Endodermal cell (in vitro differentiated cells): ENCODE results near the gene ERC1. TPM values are rescaled to one million over a fixed set of nuclear protein-coding genes. Genes with fewer than 3 reads are reported as not detected.
"Not testable (repeated sequence)": the region's sequence is repeated elsewhere in the genome, so short reads cannot be mapped to it uniquely, and the experiment has no call there.

ENCODE experiments used
- DNase-seq: peaks from one replicate; pipeline ENCODE4 v3.0.0-alpha.2; 2017
- H3K27ac ChIP-seq: 2 replicates; pipeline ENCODE4 v1.5.1; 2013; ENCODE audit warnings: mild to moderate bottlenecking, low read depth, low read length, moderate library complexity
- H3K27me3 ChIP-seq: 2 replicates; pipeline ENCODE4 v1.6.1; 2013; ENCODE audit warnings: mild to moderate bottlenecking, low read length, moderate library complexity; ENCODE audit not compliant: insufficient read depth, control insufficient read depth, poor library complexity, severe bottlenecking
- H3K36me3 ChIP-seq: 2 replicates; pipeline ENCODE4 v1.7.0; 2013; ENCODE audit warnings: mild to moderate bottlenecking, low read length, moderate library complexity; ENCODE audit not compliant: control insufficient read depth, insufficient read depth
- H3K4me1 ChIP-seq: one replicate; pipeline ENCODE4 v1.7.0; 2013; ENCODE audit warnings: low read length; ENCODE audit not compliant: control insufficient read depth, insufficient read depth
- H3K4me3 ChIP-seq: 2 replicates; pipeline ENCODE4 v1.5.1; 2013; ENCODE audit warnings: mild to moderate bottlenecking, low read length, moderate library complexity
- H3K9ac ChIP-seq: 2 replicates; pipeline ENCODE4 v1.6.1; 2013; ENCODE audit warnings: mild to moderate bottlenecking, low read length, moderate library complexity; ENCODE audit not compliant: poor library complexity, severe bottlenecking; ENCODE audit errors: extremely low read depth
- H3K9me3 ChIP-seq: 2 replicates; pipeline ENCODE4 v1.6.1; 2013; ENCODE audit warnings: mild to moderate bottlenecking, low read length, moderate library complexity; ENCODE audit not compliant: control insufficient read depth
- H3K27ac Mint-ChIP-seq: 2 replicates; pipeline ENCODE4 v1.8.0; 2020; ENCODE audit warnings: mixed read lengths
- H3K27me3 Mint-ChIP-seq: 2 replicates; pipeline ENCODE4 v1.8.0; 2021; ENCODE audit warnings: mild to moderate bottlenecking, mixed read lengths; ENCODE audit not compliant: insufficient read depth
- H3K36me3 Mint-ChIP-seq: 2 replicates; pipeline ENCODE4 v1.8.0; 2020; ENCODE audit warnings: low read depth, mixed read lengths
- H3K4me1 Mint-ChIP-seq: 2 replicates; pipeline ENCODE4 v1.8.0; 2020; ENCODE audit warnings: mixed read lengths
- H3K4me3 Mint-ChIP-seq: 2 replicates; pipeline ENCODE4 v1.8.0; 2020; ENCODE audit warnings: mild to moderate bottlenecking, moderate library complexity, mixed read lengths
- H3K9me3 Mint-ChIP-seq: 2 replicates; pipeline ENCODE4 v1.8.0; 2020; ENCODE audit warnings: mild to moderate bottlenecking, mixed read lengths
- WGBS, 2 experiments: methylation state at CpG; one replicate each; pipeline versions ENCODE4 v1.1.5 to v1.1.7; 2013; ENCODE audit warnings: missing lambda C conversion rate in 2 of 2, mixed read lengths in 1 of 2; ENCODE audit not compliant: insufficient coverage in 1 of 2, insufficient read length in 1 of 2; 5-methylcytosine and 5-hydroxymethylcytosine counted together
- total RNA-seq, 2 donors: library from RNA; stranded (reverse); fragmentation: NEBNext Ultra II Directional in 1 of 2; extraction: Animal tissue kit (Norgen Biotek cat#: 25700) in 1 of 2; gene quantifications; 2 replicates in 1 of 2; 3 replicates in 1 of 2; pipeline ENCODE4 v1.2.1, GENCODE V29; 2021
- TF ChIP-seq, protein P1 (sequence below): fragments of 200-600 bp; sonication (generic); conservative IDR thresholded peaks from 2 replicates; pipeline ENCODE4 v1.5.0; 2021; ENCODE audit warnings: antibody characterized with exemption, mild to moderate bottlenecking

Gene ERC1
- total RNA-seq, 2 donors from 2014 or later: 60.6 to 159 TPM

DNA sequence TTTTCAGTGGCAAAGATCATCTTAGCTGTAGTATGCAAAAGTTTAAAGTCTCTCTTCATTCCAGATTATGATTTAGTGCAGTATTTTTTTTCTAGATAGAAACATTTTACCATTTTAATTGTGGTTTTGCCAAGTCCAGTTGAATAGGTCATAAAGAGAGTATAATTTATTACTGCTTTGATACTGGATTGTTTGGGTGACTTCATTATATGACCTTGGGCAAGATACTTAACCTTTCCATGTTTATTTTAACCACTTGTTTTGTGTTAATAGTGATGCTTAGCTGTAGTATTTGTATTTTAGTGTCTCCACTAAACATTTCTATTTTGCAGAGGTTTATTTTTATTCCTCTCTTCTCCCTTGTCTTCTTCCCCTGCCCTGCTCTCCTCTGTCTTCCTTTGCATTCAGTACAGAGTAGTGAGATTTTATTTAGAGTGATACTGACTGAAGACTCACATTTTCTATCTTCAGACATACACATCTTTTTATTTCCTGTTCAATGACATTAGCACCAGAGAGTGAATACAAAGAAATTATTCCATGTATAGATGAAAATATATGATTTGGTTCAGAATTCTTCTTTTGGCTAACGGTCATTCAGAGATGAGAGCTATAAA is 215.2 kb downstream of the ERC1 start:
- no peak for DNase-seq
- Histone ChIP-seq H3K4me1 (no peaks in the 10 kb centered on the region), H3K9ac (no peak overlapping the region), H3K27ac (no peak overlapping the region), H3K4me3 (no peak overlapping the region), H3K36me3 (no peaks in the 10 kb centered on the region), H3K9me3 (no peaks in the 10 kb centered on the region), H3K27me3 (no peaks in the 10 kb centered on the region)
- Mint-ChIP-seq H3K27ac (no peak overlapping the region), H3K4me3 (no peak overlapping the region), H3K4me1 (no peaks in the 10 kb centered on the region), H3K27me3 (no peaks in the 10 kb centered on the region), H3K9me3 (no peaks in the 10 kb centered on the region), H3K36me3 (peaks cover 9% of the 10 kb centered on the region)
- no CpG with 5 or more reads among the region's 1 CpG for WGBS, 2 experiments
- TF ChIP-seq, protein P1, sequence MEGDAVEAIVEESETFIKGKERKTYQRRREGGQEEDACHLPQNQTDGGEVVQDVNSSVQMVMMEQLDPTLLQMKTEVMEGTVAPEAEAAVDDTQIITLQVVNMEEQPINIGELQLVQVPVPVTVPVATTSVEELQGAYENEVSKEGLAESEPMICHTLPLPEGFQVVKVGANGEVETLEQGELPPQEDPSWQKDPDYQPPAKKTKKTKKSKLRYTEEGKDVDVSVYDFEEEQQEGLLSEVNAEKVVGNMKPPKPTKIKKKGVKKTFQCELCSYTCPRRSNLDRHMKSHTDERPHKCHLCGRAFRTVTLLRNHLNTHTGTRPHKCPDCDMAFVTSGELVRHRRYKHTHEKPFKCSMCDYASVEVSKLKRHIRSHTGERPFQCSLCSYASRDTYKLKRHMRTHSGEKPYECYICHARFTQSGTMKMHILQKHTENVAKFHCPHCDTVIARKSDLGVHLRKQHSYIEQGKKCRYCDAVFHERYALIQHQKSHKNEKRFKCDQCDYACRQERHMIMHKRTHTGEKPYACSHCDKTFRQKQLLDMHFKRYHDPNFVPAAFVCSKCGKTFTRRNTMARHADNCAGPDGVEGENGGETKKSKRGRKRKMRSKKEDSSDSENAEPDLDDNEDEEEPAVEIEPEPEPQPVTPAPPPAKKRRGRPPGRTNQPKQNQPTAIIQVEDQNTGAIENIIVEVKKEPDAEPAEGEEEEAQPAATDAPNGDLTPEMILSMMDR: no peak

DNA sequence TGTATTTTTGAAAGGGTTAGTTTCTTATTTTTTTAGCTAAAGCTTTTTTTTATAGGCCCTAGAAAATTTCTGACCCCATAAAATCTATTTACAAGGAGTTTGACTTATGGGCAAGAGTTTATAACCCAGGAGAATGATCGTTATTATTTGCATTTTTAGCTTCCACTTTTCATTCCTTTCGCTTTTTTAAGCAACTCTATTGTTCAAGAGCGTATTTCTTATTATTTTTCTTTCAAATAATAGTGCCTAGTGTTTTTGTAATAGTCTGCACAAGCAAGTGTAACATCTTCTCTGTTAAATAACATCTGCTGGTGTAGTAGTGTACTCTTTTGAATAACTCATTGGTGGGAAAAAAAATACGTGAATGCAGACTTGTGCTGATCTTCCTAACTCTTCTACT is 216.3 kb downstream of the ERC1 start:
- 95 to 100% methylated on average over 2 to 3 of the region's 4 CpGs for WGBS, 2 experiments
- H3K9me3 Mint-ChIP-seq: no peaks in the 10 kb centered on the region
- H3K36me3 ChIP-seq: no peaks in the 10 kb centered on the region
- no peaks in the 10 kb centered on the region for H3K9me3 ChIP-seq
- no peaks in the 10 kb centered on the region for H3K4me1 ChIP-seq
- DNase-seq: no peak
- H3K4me3 Mint-ChIP-seq: no peak overlapping the region
- TF ChIP-seq, protein P1: no peak
- no peak overlapping the region for H3K27ac ChIP-seq
- no peak overlapping the region for H3K4me3 ChIP-seq
- no peak overlapping the region for H3K9ac ChIP-seq
- H3K27ac Mint-ChIP-seq: no peak overlapping the region
- H3K27me3 ChIP-seq: no peaks in the 10 kb centered on the region
- peaks cover 4% of the 10 kb centered on the region for H3K4me1 Mint-ChIP-seq
- H3K36me3 Mint-ChIP-seq: peaks cover 9% of the 10 kb centered on the region
- no peaks in the 10 kb centered on the region for H3K27me3 Mint-ChIP-seq

DNA sequence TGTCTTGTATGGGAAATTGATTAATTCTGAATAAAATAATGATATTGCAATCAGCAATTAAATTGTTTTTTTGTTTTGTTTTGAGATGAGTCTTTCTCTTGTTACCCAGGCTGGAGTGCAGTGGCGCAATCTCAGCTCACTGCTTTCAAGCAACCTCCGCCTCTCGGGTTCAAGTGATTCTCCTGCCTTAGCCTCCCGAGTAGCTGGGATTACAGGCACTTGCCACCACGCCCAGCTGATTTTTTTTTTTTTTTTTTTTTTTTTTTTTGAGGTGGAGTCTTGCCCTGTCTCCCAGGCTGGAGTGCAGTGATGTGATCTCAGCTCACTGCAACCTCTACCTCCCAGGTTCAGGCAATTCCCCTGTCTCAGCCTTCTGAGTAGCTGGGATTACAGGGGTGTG is 217.7 kb downstream of the ERC1 start:
- H3K27me3 Mint-ChIP-seq, H3K27ac ChIP-seq, DNase-seq, H3K36me3 Mint-ChIP-seq, H3K36me3 ChIP-seq, H3K9me3 Mint-ChIP-seq, H3K27me3 ChIP-seq, H3K27ac Mint-ChIP-seq, H3K9me3 ChIP-seq, H3K4me3 Mint-ChIP-seq, H3K4me1 Mint-ChIP-seq, H3K4me1 ChIP-seq, H3K4me3 ChIP-seq, H3K9ac ChIP-seq: not testable (repeated sequence)
- 100% methylated on average over 5 of the region's 5 CpGs; no CpG with 5 or more reads in 1 of the 2 experiments for WGBS, 2 experiments

DNA sequence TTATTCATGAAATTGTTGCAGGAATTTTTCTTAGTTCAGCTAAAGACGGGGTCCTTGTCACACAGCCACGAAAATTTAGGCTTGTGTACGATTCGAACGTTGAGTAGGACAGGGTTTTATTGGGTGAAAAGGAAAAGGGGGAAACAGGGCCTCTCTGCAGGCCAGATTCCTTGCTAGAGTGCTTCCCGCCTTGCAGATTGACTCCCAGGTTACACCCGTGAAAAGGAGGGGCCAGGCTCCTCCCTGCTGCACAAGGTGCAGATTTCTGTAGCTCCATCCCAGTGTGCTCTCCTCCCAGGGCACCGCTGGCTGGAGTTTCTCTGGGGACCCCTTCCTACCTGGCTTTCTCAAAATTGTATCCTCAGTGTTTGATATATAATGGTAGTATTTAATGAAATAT is 221.5 kb downstream of the ERC1 start:
- Histone ChIP-seq H3K9me3 (no peaks in the 10 kb centered on the region), H3K4me1 (no peaks in the 10 kb centered on the region), H3K27ac (no peak overlapping the region), H3K4me3 (no peak overlapping the region), H3K27me3 (no peaks in the 10 kb centered on the region), H3K9ac (no peak overlapping the region), H3K36me3 (no peaks in the 10 kb centered on the region)
- H3K27ac Mint-ChIP-seq: peak overlapping the region; percentile 26
- 82 to 84% methylated on average over 7 to 8 of the region's 8 CpGs for WGBS, 2 experiments
- H3K27me3 Mint-ChIP-seq: no peaks in the 10 kb centered on the region
- no peak overlapping the region for H3K4me3 Mint-ChIP-seq
- DNase-seq: peak; percentile 66
- peaks cover 6% of the 10 kb centered on the region for H3K36me3 Mint-ChIP-seq
- TF ChIP-seq, protein P1: no peak
- peaks cover 6% of the 10 kb centered on the region for H3K4me1 Mint-ChIP-seq
- no peaks in the 10 kb centered on the region for H3K9me3 Mint-ChIP-seq
